Suprapubic skin (tissue), 4 donors: Measurements from ENCODE around the gene CRY2.

Experiments used
- CTCF ChIP-seq, 2 donors: fragments of 200-600 bp in 1 of 2; fragments of 450-650 bp in 1 of 2; sonication (generic) in 1 of 2; IDR thresholded peaks; one replicate each; pipeline ENCODE4 v1.5.1; 2016 to 2019; ENCODE audit warnings: antibody characterized with exemption in 2 of 2, mild to moderate bottlenecking in 1 of 2, moderate library complexity in 1 of 2
- EP300 ChIP-seq: sonication (generic); formaldehyde crosslinking; IDR thresholded peaks from one replicate; pipeline ENCODE4 v1.6.1; 2017; ENCODE audit warnings: antibody characterized with exemption
- POLR2A ChIP-seq, 2 donors: fragments of 450-650 bp; IDR thresholded peaks; one replicate each; pipeline ENCODE4 v1.6.1; 2017; ENCODE audit warnings: antibody characterized with exemption in 2 of 2, mild to moderate bottlenecking in 2 of 2, moderate library complexity in 2 of 2
- POLR2AphosphoS5 ChIP-seq, 3 donors: sonication (generic); formaldehyde crosslinking; IDR thresholded peaks; one replicate each; pipeline ENCODE4 v1.6.1; 2017; ENCODE audit warnings: antibody characterized with exemption in 3 of 3

- TF ChIP-seq CTCF (IDR thresholded peaks at IDR 0.05) = no peak
- TF ChIP-seq POLR2AphosphoS5 (IDR thresholded peaks at IDR 0.05) = no peak
- TF ChIP-seq POLR2A (IDR thresholded peaks at IDR 0.05) = no peak
- no peak for TF ChIP-seq EP300
These were observed 50.3 kb downstream of the CRY2 start for GRCh38 chr11:45897556-45897955.
